Liver (tissue), 3 donors: ENCODE measurements around the gene SUPT5H.

Source experiments
- CTCF ChIP-seq: fragments of 150-350 bp; IDR thresholded peaks from 2 replicates; pipeline ENCODE4 v1.5.1; 2017; ENCODE audit warnings: improper control_type of control experiment, low read depth, low read length; ENCODE audit not compliant: missing input control
- GABPA ChIP-seq, 2 donors: IDR thresholded peaks in 1 of 2; conservative IDR thresholded peaks in 1 of 2; 2 replicates each; pipeline ENCODE4 v1.6.1; 2016; ENCODE audit warnings: antibody characterized with exemption in 2 of 2, mild to moderate bottlenecking in 1 of 2, moderate library complexity in 1 of 2
- HNF4A ChIP-seq, 2 donors: conservative IDR thresholded peaks; 2 replicates each; pipeline ENCODE4 v1.6.1; 2016; ENCODE audit warnings: antibody characterized with exemption in 2 of 2, mild to moderate bottlenecking in 2 of 2
- SP1 ChIP-seq: IDR thresholded peaks from 2 replicates; pipeline ENCODE4 v1.6.1; 2018; ENCODE audit warnings: antibody characterized with exemption, mild to moderate bottlenecking
- donor health status: healthy.
- donor health status: healthy.

- TF ChIP-seq CTCF (no peak), GABPA (IDR thresholded peaks at IDR 0.05 in 1 of 2, conservative IDR thresholded peaks at IDR 0.05 in 1 of 2) (no peak), HNF4A (conservative IDR thresholded peaks at IDR 0.05) (no peak), SP1 (no peak)
Measured at GRCh38 chr19:39492225-39492624, 46.8 kb downstream of the SUPT5H start.
